Stimulated activated CD4-positive, alpha-beta T cell treated with anti-CD3 and anti-CD28 coated beads, Interleukin-15, amount 100 ng/mL, for 1 hour (primary cell): ENCODE measurements around the gene NFIA.

Experiments
- DNase-seq, 2 donors: peaks; one replicate each; pipeline ENCODE4 v3.0.0-alpha.2; 2020; ENCODE audit warnings: low read depth in 1 of 2, low spot score in 1 of 2

NFIA gene

GRCh38 chr1:61322769-61323168 is 240.4 kb downstream of the NFIA start:
- DNase-seq = no peak

DNA sequence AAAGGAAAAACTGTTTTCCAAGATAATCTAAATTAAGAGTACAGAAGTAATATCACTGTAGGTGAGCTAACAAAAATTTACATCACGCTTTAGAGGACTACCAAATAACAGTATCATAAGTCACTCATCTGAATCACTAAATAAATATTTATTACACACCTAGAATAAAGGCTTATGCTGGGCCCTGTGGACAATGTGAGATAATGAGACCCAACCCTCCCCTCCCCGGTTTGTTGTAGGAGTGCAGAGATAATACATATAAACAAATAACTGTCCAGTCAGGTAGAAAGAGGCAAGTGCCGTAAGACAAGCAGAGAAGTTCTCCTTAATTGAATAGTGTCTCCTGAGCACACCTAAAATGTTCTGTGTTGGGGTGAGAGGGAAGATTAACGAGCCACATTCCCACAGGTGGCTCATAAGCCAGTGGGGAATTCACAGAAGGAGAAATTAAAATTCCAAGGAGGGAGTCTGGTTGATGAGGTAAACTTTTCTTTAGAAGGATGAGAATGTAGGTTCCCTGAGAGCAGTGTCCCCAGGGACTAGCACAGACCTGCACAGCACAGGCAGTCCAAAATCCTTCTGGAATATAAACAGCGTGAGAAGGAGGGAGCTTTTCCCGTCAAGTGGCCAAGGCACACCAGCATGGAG is 241.4 kb downstream of the NFIA start:
- DNase-seq = no peak

DNA sequence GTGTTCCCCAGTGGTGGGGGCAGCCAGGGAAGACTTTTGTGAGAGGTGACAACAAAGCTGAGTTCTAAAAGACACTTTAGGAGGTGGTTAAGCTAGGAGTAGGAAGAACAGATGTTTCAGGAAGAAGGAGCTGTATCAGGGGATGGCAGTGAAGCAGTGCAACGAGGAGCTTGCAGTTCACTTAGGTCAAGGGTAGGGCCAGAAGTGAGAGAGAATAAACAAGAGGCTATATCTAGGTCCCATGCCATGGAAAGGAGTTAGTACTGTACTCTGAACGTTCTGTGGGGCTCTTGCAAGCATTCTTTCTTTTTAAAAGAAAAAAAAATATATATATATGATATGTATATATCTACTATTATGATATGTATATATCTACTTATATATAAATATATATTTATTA is 244.4 kb downstream of the NFIA start:
- DNase-seq = no peak

DNA sequence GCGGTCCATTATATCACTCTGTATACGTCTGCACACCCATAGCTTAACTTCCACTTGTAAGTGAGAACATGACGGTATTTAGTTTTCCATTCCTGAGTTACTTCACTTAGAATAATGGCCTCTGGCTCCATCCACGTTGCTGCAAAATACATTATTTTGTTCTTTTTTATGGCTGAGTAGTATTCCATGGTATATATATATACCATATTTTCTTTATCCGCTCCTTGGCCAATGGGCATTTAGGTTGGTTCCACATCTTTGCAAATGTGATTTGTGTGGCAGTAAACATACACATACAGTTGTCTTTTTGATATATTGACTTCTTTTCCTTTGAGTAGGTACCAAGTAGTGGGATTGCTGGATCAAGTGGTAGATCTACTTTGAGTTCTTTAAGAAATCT is 245.1 kb downstream of the NFIA start:
- no peak for DNase-seq

DNA sequence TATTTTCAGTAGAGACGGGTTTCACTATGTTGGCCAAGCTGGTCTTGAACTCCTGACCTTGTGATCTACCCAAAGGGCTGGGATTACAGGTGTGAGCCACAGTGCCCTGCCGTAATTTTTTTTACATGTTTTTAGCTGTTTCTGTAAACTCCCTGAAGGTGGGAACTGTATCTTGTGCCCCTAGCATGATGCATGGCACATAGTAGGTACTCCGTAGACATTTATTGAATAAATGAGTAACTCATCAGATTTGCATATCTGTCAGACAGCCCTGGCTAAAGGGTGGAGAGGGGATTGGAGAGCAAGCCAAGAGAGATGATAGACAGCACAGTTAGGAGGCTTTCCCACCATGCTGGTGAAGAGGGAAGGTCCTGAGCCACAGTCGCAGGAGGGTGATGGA is 247.2 kb downstream of the NFIA start:
- DNase-seq = no peak

- no peak for DNase-seq
Measured at GRCh38 chr1:61330018-61330417, 247.7 kb downstream of the NFIA start.

GRCh38 chr1:61330571-61330970 is 248.2 kb downstream of the NFIA start:
- DNase-seq = no peak

DNA sequence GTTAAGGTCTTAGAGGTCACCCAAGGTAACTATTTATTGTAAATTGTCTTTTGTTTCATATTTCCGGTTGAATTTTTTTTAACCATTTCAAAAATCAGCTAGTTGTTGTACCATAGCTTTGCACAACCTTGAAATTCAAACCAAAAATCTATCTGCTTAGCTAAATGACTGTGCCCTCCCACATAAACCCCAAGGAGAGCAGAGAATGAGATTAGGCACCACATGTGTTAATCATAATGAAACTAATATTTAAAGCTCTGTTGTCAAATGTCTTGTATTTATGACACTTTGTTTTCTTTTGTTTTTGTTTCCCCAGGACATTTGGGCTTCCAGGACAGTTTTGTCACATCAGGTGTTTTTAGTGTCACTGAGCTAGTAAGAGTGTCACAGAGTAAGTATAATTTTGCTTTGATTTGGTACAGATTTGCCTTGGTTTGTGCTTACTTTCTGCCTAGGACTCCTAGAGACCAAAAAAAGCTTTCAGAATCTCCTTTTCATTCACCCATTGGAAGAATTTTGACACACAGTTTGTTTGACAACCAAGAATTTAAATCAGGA is 249.9 kb downstream of the NFIA start:
- no peak for DNase-seq

GRCh38 chr1:61332796-61333195 is 250.4 kb downstream of the NFIA start:
- DNase-seq = no peak

DNA sequence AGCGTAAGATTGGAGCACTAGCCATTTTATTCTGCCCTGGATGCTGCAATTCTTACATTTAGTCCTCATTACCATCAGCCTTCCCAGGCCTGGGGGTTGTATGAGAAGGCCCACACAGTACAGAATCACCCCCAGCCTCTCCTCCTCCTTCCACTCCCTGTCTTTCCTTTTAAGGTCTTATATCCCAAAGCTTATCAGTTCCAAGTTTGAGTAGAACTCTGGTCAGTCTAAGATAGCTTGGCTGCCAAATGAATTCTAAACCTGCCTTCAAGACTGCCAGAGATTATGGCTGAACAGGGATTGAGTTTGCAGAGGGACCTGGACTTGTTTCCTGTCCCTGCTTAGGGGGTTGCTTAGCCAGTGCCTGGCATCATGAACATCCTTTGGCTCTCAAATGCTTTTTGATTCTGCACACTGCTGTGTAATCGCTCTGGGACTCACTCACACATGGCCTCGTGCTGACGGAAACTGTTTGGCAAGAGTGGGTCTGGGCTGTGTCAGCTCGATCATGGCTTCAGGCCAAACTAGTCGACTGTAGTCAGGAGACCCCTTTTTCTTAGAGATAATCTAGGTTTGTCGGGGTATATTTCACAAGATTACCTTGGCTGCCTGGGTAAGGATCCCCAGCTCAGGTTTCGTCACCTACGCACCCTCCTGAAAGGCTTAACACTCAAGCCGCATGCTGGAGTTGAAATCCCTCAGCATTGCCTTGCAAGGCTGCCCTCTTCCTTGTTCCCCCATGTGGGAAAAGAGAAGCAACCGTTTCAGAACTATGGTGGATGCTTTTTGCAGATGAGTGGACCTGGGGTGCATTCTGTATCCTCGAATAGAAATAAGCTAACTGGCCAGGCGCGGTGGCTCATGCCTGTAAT is 252.6 kb downstream of the NFIA start:
- no peak for DNase-seq

DNA sequence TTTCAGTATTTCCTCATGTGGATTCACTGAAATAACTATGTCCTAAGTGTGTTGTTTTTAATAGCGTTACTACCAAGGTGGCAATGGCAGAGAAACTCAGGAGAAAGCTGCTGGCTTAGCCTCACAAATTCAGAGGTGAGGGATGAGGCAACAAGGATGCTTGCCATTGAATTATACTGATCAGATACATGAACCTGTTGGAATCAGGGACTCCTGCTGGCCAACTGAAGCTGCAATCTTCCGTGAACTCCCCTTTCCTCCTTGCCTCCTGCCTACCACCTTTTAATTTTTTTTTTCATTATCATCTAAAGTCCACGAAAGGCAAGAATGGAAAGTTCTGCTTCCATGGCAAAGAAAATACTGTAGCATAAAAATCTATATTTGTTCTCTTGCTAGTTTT is 254.7 kb downstream of the NFIA start:
- no peak for DNase-seq

- DNase-seq = no peak
Measured at GRCh38 chr1:61337441-61337951, 255.1 kb downstream of the NFIA start.

GRCh38 chr1:61337981-61338848 is 255.9 kb downstream of the NFIA start:
- DNase-seq = no peak

DNA sequence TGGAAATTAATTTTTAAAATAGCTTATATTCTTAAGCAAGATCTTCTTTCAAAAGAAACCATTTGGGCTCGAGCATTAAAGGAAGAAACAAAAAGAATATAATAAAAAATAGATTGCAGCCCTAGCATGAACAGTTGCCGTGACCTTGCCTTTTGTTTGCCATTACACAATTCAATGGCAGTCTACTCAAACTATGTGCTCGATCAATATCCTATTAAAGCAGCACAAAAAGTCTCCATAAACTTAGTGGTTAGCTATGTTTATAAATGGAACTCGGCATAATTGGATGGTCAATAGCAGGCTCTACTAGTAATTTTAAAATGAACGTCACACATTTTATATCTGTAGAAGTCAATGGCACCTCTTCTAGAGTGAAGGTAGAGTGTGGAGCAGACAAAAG is 256.5 kb downstream of the NFIA start:
- no peak for DNase-seq

DNA sequence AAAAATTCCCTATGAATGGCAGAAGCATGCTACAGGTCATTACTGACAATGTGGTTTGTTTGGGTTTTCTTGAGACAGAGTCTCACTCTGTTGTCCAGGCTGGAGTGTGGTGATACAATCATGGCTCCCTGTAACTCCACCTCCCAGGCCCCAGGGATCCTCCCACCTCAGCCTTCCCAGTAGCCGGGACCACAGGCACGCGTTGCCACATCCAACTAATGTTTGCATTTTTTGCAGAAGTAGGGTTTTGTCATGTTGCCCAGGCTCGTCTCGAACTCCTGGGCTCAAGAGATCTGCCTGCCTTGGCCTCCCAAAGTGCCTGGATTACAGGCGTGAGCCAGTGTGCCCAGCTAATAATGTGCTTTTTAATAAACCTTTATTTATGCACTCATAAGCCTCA is 259.1 kb downstream of the NFIA start:
- no peak for DNase-seq

- no peak for DNase-seq
Measured at GRCh38 chr1:61343734-61344420, 261.5 kb downstream of the NFIA start.

- no peak for DNase-seq
Measured at GRCh38 chr1:61344696-61345095, 262.3 kb downstream of the NFIA start.

- DNase-seq = no peak
Measured at GRCh38 chr1:61348025-61348665, 265.8 kb downstream of the NFIA start.

- no peak for DNase-seq
Measured at GRCh38 chr1:61352845-61353435, 270.6 kb downstream of the NFIA start.
